Loucy (cell line): ENCODE data around the gene DYNC2H1.
"Not testable (repeated sequence)": the region's sequence is repeated elsewhere in the genome, so short reads cannot be mapped to it uniquely, and the experiment has no call there.

Source experiments
- H2AFZ ChIP-seq: fragments of 200-600 bp; sonication (generic); 2 replicates; pipeline ENCODE4 v1.6.0; 2016; ENCODE audit warnings: antibody characterized with exemption, mild to moderate bottlenecking, low read length, moderate library complexity
- H3F3A ChIP-seq: fragments of 200-600 bp; 2 replicates; pipeline ENCODE4 v1.6.0; 2016; ENCODE audit warnings: antibody characterized with exemption, low read depth, mild to moderate bottlenecking
- H3K27me3 ChIP-seq: fragments of 200-600 bp; sonication (generic); 2 replicates; pipeline ENCODE4 v1.6.1; 2014; ENCODE audit warnings: low read length, mild to moderate bottlenecking; ENCODE audit not compliant: insufficient read depth, poor library complexity, severe bottlenecking
- H3K36me3 ChIP-seq: fragments of 200-600 bp; sonication (generic); 2 replicates; pipeline ENCODE4 v1.6.1; 2016; ENCODE audit warnings: low read length; ENCODE audit not compliant: insufficient read depth
- H3K4me1 ChIP-seq: fragments of 200-600 bp; sonication (generic); 2 replicates; pipeline ENCODE4 v1.5.1; 2014; ENCODE audit warnings: low read length, mild to moderate bottlenecking; ENCODE audit not compliant: insufficient read depth, poor library complexity, severe bottlenecking
- H3K4me2 ChIP-seq: fragments of 200-600 bp; sonication (generic); 2 replicates; pipeline ENCODE4 v1.6.0; 2014; ENCODE audit warnings: antibody characterized with exemption, low read length, low read depth, mild to moderate bottlenecking; ENCODE audit not compliant: poor library complexity, severe bottlenecking
- H3K4me3 ChIP-seq: fragments of 200-600 bp; sonication (generic); 2 replicates; pipeline ENCODE4 v1.5.1; 2014; ENCODE audit warnings: low read length, mild to moderate bottlenecking, mixed read lengths; ENCODE audit not compliant: poor library complexity, severe bottlenecking
- H3K79me2 ChIP-seq: fragments of 200-600 bp; sonication (generic); 2 replicates; pipeline ENCODE4 v1.6.1; 2014; ENCODE audit warnings: low read length; ENCODE audit not compliant: insufficient read depth
- H3K9ac ChIP-seq: fragments of 200-600 bp; sonication (generic); 2 replicates; pipeline ENCODE4 v1.6.0; 2014; ENCODE audit warnings: mild to moderate bottlenecking, low read depth, low read length, moderate library complexity; ENCODE audit not compliant: poor library complexity, severe bottlenecking
- H3K9me2 ChIP-seq: fragments of 200-600 bp; sonication (generic); replicated peaks from 2 replicates; pipeline ENCODE4 v1.6.1; 2016; ENCODE audit warnings: low read depth, low read length, mixed read lengths
- H3K9me3 ChIP-seq: fragments of 200-600 bp; sonication (generic); 2 replicates; pipeline ENCODE4 v1.6.1; 2014; ENCODE audit warnings: mild to moderate bottlenecking, antibody characterized with exemption, low read length, low read depth; ENCODE audit not compliant: insufficient read depth
- H4K20me1 ChIP-seq: fragments of 200-600 bp; sonication (generic); 2 replicates; pipeline ENCODE4 v1.6.0; 2014; ENCODE audit warnings: antibody characterized with exemption, low read length, mild to moderate bottlenecking; ENCODE audit not compliant: insufficient read depth, poor library complexity, severe bottlenecking
- EZH2phosphoT487 ChIP-seq: fragments of 200-600 bp; IDR thresholded peaks from 2 replicates; pipeline ENCODE4 v1.6.1; 2018; ENCODE audit warnings: antibody characterized with exemption, mild to moderate bottlenecking, moderate library complexity, borderline replicate concordance
- TF ChIP-seq, protein P1 (sequence below): fragments of 200-600 bp; sonication (generic); conservative IDR thresholded peaks from 2 replicates; pipeline ENCODE4 v1.5.1; 2014; ENCODE audit warnings: mild to moderate bottlenecking, antibody characterized with exemption, low read length

Gene DYNC2H1

DNA sequence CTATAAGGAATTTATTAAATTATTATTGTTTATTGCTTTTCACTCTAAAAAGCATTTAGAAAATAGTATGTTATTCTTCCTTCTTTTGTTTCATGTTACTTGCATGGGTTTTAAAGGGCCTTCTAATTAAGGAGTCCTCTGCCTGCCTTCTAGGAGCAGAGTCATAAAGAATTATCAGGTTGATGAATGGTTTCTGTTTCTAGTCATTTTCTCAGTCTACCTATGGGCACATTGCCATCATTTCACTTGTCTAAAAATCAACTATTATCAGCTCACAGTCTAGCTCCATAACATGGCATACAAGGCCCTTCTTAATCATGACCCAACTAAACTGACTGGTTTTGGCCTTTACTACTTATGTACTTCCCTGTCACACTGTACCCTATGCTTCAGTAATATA lies 16.2 kb downstream of the DYNC2H1 start:
- no peaks in the 10 kb centered on the region for H3K4me1 ChIP-seq
- no peaks in the 10 kb centered on the region for H3K9me2 ChIP-seq
- TF ChIP-seq, protein P1, sequence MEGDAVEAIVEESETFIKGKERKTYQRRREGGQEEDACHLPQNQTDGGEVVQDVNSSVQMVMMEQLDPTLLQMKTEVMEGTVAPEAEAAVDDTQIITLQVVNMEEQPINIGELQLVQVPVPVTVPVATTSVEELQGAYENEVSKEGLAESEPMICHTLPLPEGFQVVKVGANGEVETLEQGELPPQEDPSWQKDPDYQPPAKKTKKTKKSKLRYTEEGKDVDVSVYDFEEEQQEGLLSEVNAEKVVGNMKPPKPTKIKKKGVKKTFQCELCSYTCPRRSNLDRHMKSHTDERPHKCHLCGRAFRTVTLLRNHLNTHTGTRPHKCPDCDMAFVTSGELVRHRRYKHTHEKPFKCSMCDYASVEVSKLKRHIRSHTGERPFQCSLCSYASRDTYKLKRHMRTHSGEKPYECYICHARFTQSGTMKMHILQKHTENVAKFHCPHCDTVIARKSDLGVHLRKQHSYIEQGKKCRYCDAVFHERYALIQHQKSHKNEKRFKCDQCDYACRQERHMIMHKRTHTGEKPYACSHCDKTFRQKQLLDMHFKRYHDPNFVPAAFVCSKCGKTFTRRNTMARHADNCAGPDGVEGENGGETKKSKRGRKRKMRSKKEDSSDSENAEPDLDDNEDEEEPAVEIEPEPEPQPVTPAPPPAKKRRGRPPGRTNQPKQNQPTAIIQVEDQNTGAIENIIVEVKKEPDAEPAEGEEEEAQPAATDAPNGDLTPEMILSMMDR: no peak
- TF ChIP-seq EZH2phosphoT487: no peak
- H4K20me1 ChIP-seq: no peaks in the 10 kb centered on the region
- no peaks in the 10 kb centered on the region for H3K79me2 ChIP-seq
- no peak overlapping the region for H3K4me3 ChIP-seq
- H2AFZ ChIP-seq: no peak overlapping the region
- no peaks in the 10 kb centered on the region for H3K27me3 ChIP-seq
- H3K9ac ChIP-seq: no peak overlapping the region
- H3F3A ChIP-seq: no peaks in the 10 kb centered on the region
- H3K4me2 ChIP-seq: no peak overlapping the region
- no peaks in the 10 kb centered on the region for H3K36me3 ChIP-seq
- no peaks in the 10 kb centered on the region for H3K9me3 ChIP-seq

DNA sequence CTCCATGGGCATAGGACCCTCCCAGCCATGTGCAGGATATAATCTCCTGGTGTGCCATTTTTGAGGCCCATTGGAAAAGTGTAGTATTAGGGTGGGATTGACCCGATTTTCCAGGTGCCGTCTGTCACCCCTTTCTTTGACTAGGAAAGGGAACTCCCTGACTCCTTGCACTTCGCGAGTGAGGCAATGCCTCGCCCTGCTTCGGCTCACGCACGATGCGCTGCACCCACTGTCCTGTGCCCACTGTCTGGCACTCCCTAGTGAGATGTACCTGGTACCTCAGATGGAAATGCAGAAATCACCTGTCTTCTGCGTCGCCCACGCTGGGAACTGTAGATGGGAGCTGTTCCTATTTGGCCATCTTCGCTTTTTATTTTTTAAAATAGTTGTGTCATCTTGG lies 32.8 kb downstream of the DYNC2H1 start:
- H3K9me2 ChIP-seq, H3K36me3 ChIP-seq, H3K4me1 ChIP-seq, H3K27me3 ChIP-seq, H3K79me2 ChIP-seq, H3F3A ChIP-seq, H3K4me3 ChIP-seq, H3K4me2 ChIP-seq, H3K9ac ChIP-seq, H4K20me1 ChIP-seq, H3K9me3 ChIP-seq, H2AFZ ChIP-seq: not testable (repeated sequence)

DNA sequence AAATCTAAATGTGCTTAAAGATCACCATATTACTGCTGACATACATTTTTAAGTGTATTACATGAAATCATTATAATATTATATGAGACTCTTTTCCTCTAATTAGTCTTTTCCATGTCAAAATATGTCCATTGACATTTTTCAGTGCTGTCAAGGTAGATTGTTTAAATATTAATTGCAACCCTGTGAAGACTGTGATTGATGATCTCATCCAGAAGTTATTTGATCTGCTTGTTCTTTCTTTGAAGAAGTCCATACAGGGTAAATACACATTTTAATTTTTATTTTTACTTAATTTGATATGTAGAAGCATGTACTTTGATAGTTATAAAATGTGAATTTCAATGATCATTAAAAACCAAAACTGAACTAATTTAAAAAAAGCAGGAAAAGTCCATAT lies 38.4 kb downstream of the DYNC2H1 start:
- no peak overlapping the region for H3K4me3 ChIP-seq
- H4K20me1 ChIP-seq: no peaks in the 10 kb centered on the region
- H3K27me3 ChIP-seq: no peaks in the 10 kb centered on the region
- no peak overlapping the region for H3K9ac ChIP-seq
- no peaks in the 10 kb centered on the region for H3K9me2 ChIP-seq
- no peaks in the 10 kb centered on the region for H3K9me3 ChIP-seq
- H3K79me2 ChIP-seq: no peaks in the 10 kb centered on the region
- H3K36me3 ChIP-seq: no peaks in the 10 kb centered on the region
- no peaks in the 10 kb centered on the region for H3F3A ChIP-seq
- no peak overlapping the region for H2AFZ ChIP-seq
- no peaks in the 10 kb centered on the region for H3K4me1 ChIP-seq
- TF ChIP-seq, protein P1: no peak
- TF ChIP-seq EZH2phosphoT487: no peak
- H3K4me2 ChIP-seq: no peak overlapping the region

DNA sequence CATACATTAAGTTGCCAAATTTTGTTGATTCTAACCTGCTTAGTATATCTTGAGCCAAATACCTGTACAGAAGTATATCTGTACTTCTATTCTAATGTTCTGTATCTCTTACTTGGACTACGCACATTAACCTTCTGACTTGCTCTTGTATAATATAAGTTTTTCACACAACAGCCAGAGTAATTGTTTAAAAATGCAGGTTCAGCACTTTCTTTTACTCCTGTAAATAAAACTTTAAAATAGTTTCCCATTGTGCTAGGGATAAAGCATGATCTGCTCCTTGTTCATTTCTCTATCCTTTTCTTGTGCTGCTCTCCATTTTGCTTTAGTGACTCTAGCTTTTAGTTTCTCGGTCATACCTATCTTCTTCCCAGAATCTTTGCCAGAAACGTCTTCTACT lies 48.3 kb downstream of the DYNC2H1 start:
- H3K36me3 ChIP-seq: no peaks in the 10 kb centered on the region
- H3K4me2 ChIP-seq: no peak overlapping the region
- H3K9me2 ChIP-seq: no peaks in the 10 kb centered on the region
- H4K20me1 ChIP-seq: no peaks in the 10 kb centered on the region
- TF ChIP-seq, protein P1: no peak
- no peak for TF ChIP-seq EZH2phosphoT487
- no peak overlapping the region for H2AFZ ChIP-seq
- no peak overlapping the region for H3K4me3 ChIP-seq
- no peaks in the 10 kb centered on the region for H3F3A ChIP-seq
- H3K4me1 ChIP-seq: no peaks in the 10 kb centered on the region
- no peak overlapping the region for H3K9ac ChIP-seq
- no peaks in the 10 kb centered on the region for H3K9me3 ChIP-seq
- no peaks in the 10 kb centered on the region for H3K79me2 ChIP-seq
- H3K27me3 ChIP-seq: no peaks in the 10 kb centered on the region
